ENCODE results near the gene TMEM163.

The TMEM163 gene

GRCh38 chr2:134682726-134683125, 36.1 kb downstream of the TMEM163 start:
- TF ChIP-seq CTCF (IDR thresholded peaks at IDR 0.05; ENCODE audit: borderline replicate concordance, insufficient read depth, low read depth, low read length): no peak
- no peak overlapping the region for H3K4me3 ChIP-seq (ENCODE audit: low read depth, low read length)

- no peak for TF ChIP-seq CTCF (IDR thresholded peaks at IDR 0.05; ENCODE audit: borderline replicate concordance, insufficient read depth, low read depth, low read length)
- H3K4me3 ChIP-seq (ENCODE audit: low read depth, low read length): no peak overlapping the region
Measured at GRCh38 chr2:134681201-134681600, 37.6 kb downstream of the TMEM163 start.

- H3K4me3 ChIP-seq (ENCODE audit: low read depth, low read length): no peak overlapping the region
- TF ChIP-seq CTCF (IDR thresholded peaks at IDR 0.05; ENCODE audit: borderline replicate concordance, insufficient read depth, low read depth, low read length): no peak
Measured at GRCh38 chr2:134679745-134680144, 39.1 kb downstream of the TMEM163 start.

- no peak overlapping the region for H3K4me3 ChIP-seq (ENCODE audit: low read depth, low read length)
- no peak for TF ChIP-seq CTCF (IDR thresholded peaks at IDR 0.05; ENCODE audit: borderline replicate concordance, insufficient read depth, low read depth, low read length)
Measured at GRCh38 chr2:134679294-134679693, 39.5 kb downstream of the TMEM163 start.

GRCh38 chr2:134677856-134678756, 40.7 kb downstream of the TMEM163 start:
- TF ChIP-seq CTCF (IDR thresholded peaks at IDR 0.05; ENCODE audit: borderline replicate concordance, insufficient read depth, low read depth, low read length): no peak
- H3K4me3 ChIP-seq (ENCODE audit: low read depth, low read length): no peak overlapping the region

- no peak for TF ChIP-seq CTCF (IDR thresholded peaks at IDR 0.05; ENCODE audit: borderline replicate concordance, insufficient read depth, low read depth, low read length)
- no peak overlapping the region for H3K4me3 ChIP-seq (ENCODE audit: low read depth, low read length)
Measured at GRCh38 chr2:134676960-134677359, 41.8 kb downstream of the TMEM163 start.

GRCh38 chr2:134675314-134675713, 43.5 kb downstream of the TMEM163 start:
- TF ChIP-seq CTCF (IDR thresholded peaks at IDR 0.05; ENCODE audit: borderline replicate concordance, insufficient read depth, low read depth, low read length): no peak
- no peak overlapping the region for H3K4me3 ChIP-seq (ENCODE audit: low read depth, low read length)
